Activated B cell treated with CpG ODN at 0.5 μM for 24 hours (primary cell): ENCODE results near the gene SYNE3. TPM values are rescaled to one million over a fixed set of nuclear protein-coding genes. Genes with fewer than 3 reads are reported as not detected.

ENCODE experiments used
- ATAC-seq: fragments of 200-7000 bp; cut with Tn5 transposase; one replicate; pipeline ENCODE4 v1.10.0; 2021; ENCODE audit warnings: low read depth, mild to moderate bottlenecking, moderate library complexity
- CTCF ChIA-PET: fragments of 350-600 bp; sonication (Branson Sonifier 250); formaldehyde crosslinking; loops from one replicate; lab custom pipeline; 2021; ENCODE audit warnings: antibody characterized with exemption; lab: Charles Lee
- POLR2A ChIA-PET: fragments of 350-600 bp; sonication (Branson Sonifier 250); formaldehyde crosslinking; loops from one replicate; lab custom pipeline; 2021; ENCODE audit warnings: antibody characterized with exemption; lab: Charles Lee
- DNase-seq: peaks from one replicate; pipeline ENCODE4 v3.0.0; 2022
- H3K27ac Mint-ChIP-seq: one replicate; pipeline ENCODE4 v1.8.0; 2020; ENCODE audit warnings: mixed read lengths
- H3K27me3 Mint-ChIP-seq: one replicate; pipeline ENCODE4 v1.8.0; 2021; ENCODE audit warnings: mixed read lengths
- H3K36me3 Mint-ChIP-seq: one replicate; pipeline ENCODE4 v1.8.0; 2021; ENCODE audit warnings: low read depth, mixed read lengths
- H3K4me1 Mint-ChIP-seq: one replicate; pipeline ENCODE4 v1.8.0; 2021; ENCODE audit warnings: mixed read lengths
- H3K4me3 Mint-ChIP-seq: one replicate; pipeline ENCODE4 v1.8.0; 2020; ENCODE audit warnings: mild to moderate bottlenecking, mixed read lengths
- H3K9me3 Mint-ChIP-seq: one replicate; pipeline ENCODE4 v1.8.0; 2020; ENCODE audit warnings: mixed read lengths
- CTCF ChIP-seq: fragments of 200-600 bp; IDR thresholded peaks from one replicate; pipeline ENCODE4 v1.8.0; 2022; ENCODE audit warnings: antibody characterized with exemption, mild to moderate bottlenecking
- intact Hi-C: fragments of 100-400 bp; cut with micrococcal nuclease; formaldehyde crosslinking; loops from one replicate; pipeline ENCODE4 v1.15.1; 2024
- total RNA-seq: library from RNA; stranded (reverse); gene quantifications from 2 replicates; pipeline ENCODE4 v1.2.3, GENCODE V29; 2022

The SYNE3 gene
- total RNA-seq, 1 donor from 2014 or later: 104 TPM

GRCh38 chr14:95496690-95497259 lies 19.7 kb downstream of the SYNE3 start:
- Mint-ChIP-seq H3K4me1 (peaks cover 88% of the 10 kb centered on the region), H3K27ac (peak overlapping the region; percentile 91), H3K4me3 (peak overlapping the region; percentile 51), H3K27me3 (no peaks in the 10 kb centered on the region), H3K36me3 (peaks cover 44% of the 10 kb centered on the region), H3K9me3 (no peaks in the 10 kb centered on the region)
- TF ChIP-seq CTCF: no peak
- ChIA-PET CTCF (interaction anchor here (1.1 to 2.4 kb wide), 6 partner anchors 10 to 70 kb away, joined by 3 to 10 read pairs (median 6); no protein-coding TSS in a partner anchor), POLR2A (interaction anchor here (1.8 to 5.3 kb wide), 8 partner anchors 8 to 40 kb away, joined by 4 to 113 read pairs (median 12); partner anchors contain the start of genes GLRX5 and SYNE3)
- no peak for DNase-seq
- no peak for ATAC-seq
- intact Hi-C loops: loop anchor here (5.0 kb wide), 1 partner anchor 34 kb away; no protein-coding TSS in a partner anchor

- intact Hi-C loops: loop anchor here (5.0 kb wide), 1 partner anchor 34 kb away; no protein-coding TSS in a partner anchor
- DNase-seq (no peak), ATAC-seq (peak; percentile 7)
- H3K27me3 Mint-ChIP-seq: no peaks in the 10 kb centered on the region
- ChIA-PET POLR2A (interaction anchor here (1.1 to 5.3 kb wide), 9 partner anchors 8 to 39 kb away, joined by 3 to 113 read pairs (median 11); partner anchors contain the start of genes GLRX5 and SYNE3), CTCF (interaction anchor here (1.1 to 2.4 kb wide), 6 partner anchors 11 to 69 kb away, joined by 3 to 10 read pairs (median 6); no protein-coding TSS in a partner anchor)
- no peak for TF ChIP-seq CTCF
- H3K27ac Mint-ChIP-seq: peak overlapping the region; percentile 91
- H3K4me3 Mint-ChIP-seq: peak overlapping the region; percentile 62
- peaks cover 86% of the 10 kb centered on the region for H3K4me1 Mint-ChIP-seq
- no peaks in the 10 kb centered on the region for H3K9me3 Mint-ChIP-seq
- H3K36me3 Mint-ChIP-seq: peaks cover 43% of the 10 kb centered on the region
Observed at GRCh38 chr14:95496111-95496681, 20.3 kb downstream of the SYNE3 start.

- H3K4me1 Mint-ChIP-seq: peaks cover 86% of the 10 kb centered on the region
- peak overlapping the region; percentile 62 for H3K4me3 Mint-ChIP-seq
- ChIA-PET POLR2A (interaction anchor here (1.1 to 5.3 kb wide), 9 partner anchors 8 to 39 kb away, joined by 3 to 113 read pairs (median 11); partner anchors contain the start of genes GLRX5 and SYNE3), CTCF (interaction anchor here (1.1 to 2.4 kb wide), 6 partner anchors 11 to 69 kb away, joined by 3 to 10 read pairs (median 6); no protein-coding TSS in a partner anchor)
- DNase-seq (peak; percentile 60), ATAC-seq (peak; percentile 87)
- H3K9me3 Mint-ChIP-seq: no peaks in the 10 kb centered on the region
- peak overlapping the region; percentile 91 for H3K27ac Mint-ChIP-seq
- TF ChIP-seq CTCF: no peak
- no peaks in the 10 kb centered on the region for H3K27me3 Mint-ChIP-seq
- H3K36me3 Mint-ChIP-seq: peaks cover 38% of the 10 kb centered on the region
- intact Hi-C loops: loop anchor here (1.0 to 5.0 kb wide), 7 partner anchors 8 to 338 kb away; partner anchors contain the start of genes DICER1 and SYNE3
Observed at GRCh38 chr14:95495538-95496025, 20.9 kb downstream of the SYNE3 start.

- no peak for TF ChIP-seq CTCF
- Mint-ChIP-seq H3K27me3 (no peaks in the 10 kb centered on the region), H3K4me1 (peaks cover 85% of the 10 kb centered on the region), H3K9me3 (no peaks in the 10 kb centered on the region), H3K4me3 (peak overlapping the region; percentile 62), H3K27ac (peak overlapping the region; percentile 91), H3K36me3 (peaks cover 33% of the 10 kb centered on the region)
- DNase-seq (no peak), ATAC-seq (peak; percentile 2)
- ChIA-PET POLR2A (interaction anchor here (1.8 to 5.3 kb wide), 8 partner anchors 8 to 39 kb away, joined by 4 to 113 read pairs (median 12); partner anchors contain the start of genes GLRX5 and SYNE3), CTCF (interaction anchor here (2.1 to 2.4 kb wide), 3 partner anchors 15 to 53 kb away, joined by 6 to 10 read pairs (median 7); no protein-coding TSS in a partner anchor)
- intact Hi-C loops: loop anchor here (1.0 to 5.0 kb wide), 7 partner anchors 8 to 338 kb away; partner anchors contain the start of genes DICER1 and SYNE3
Observed at GRCh38 chr14:95495076-95495475, 21.4 kb downstream of the SYNE3 start.
